Trophoblast cell (in vitro differentiated cells and primary cell): ENCODE data around the gene G3BP2.
"Not testable (repeated sequence)": the region's sequence is repeated elsewhere in the genome, so short reads cannot be mapped to it uniquely, and the experiment has no call there.

ENCODE experiments used
- DNase-seq, 2 donors: peaks; one replicate each; pipeline ENCODE4 v3.0.0-alpha.2; 2016
- H2AFZ ChIP-seq: 2 replicates; pipeline ENCODE4 v1.6.1; 2013; ENCODE audit warnings: low read length, moderate library complexity, mild to moderate bottlenecking; ENCODE audit not compliant: insufficient read depth, poor library complexity
- H2AK5ac ChIP-seq: 2 replicates; pipeline ENCODE4 v1.6.1; 2013; ENCODE audit warnings: mild to moderate bottlenecking, low read length
- H2BK120ac ChIP-seq: 2 replicates; pipeline ENCODE4 v1.6.1; 2013; ENCODE audit warnings: low read length, mild to moderate bottlenecking, moderate library complexity; ENCODE audit not compliant: insufficient read depth, poor library complexity
- H2BK12ac ChIP-seq: 2 replicates; pipeline ENCODE4 v1.6.1; 2013; ENCODE audit warnings: mild to moderate bottlenecking, low read length, moderate library complexity
- H2BK5ac ChIP-seq: 2 replicates; pipeline ENCODE4 v1.6.1; 2013; ENCODE audit warnings: low read length, low read depth, moderate library complexity, mild to moderate bottlenecking; ENCODE audit not compliant: poor library complexity
- H3K14ac ChIP-seq: 2 replicates; pipeline ENCODE4 v1.6.1; 2013; ENCODE audit warnings: mild to moderate bottlenecking, low read length
- H3K18ac ChIP-seq: 2 replicates; pipeline ENCODE4 v1.6.1; 2013; ENCODE audit warnings: mild to moderate bottlenecking, low read length
- H3K23ac ChIP-seq: 2 replicates; pipeline ENCODE4 v1.6.1; 2013; ENCODE audit warnings: low read length
- H3K27ac ChIP-seq: 2 replicates; pipeline ENCODE4 v1.5.1; 2013; ENCODE audit warnings: low read depth, mild to moderate bottlenecking, inconsistent platforms, low read length, moderate library complexity
- H3K27me3 ChIP-seq: 2 replicates; pipeline ENCODE4 v1.6.1; 2013; ENCODE audit warnings: inconsistent platforms, mild to moderate bottlenecking, low read length, moderate library complexity; ENCODE audit not compliant: insufficient read depth
- H3K36me3 ChIP-seq, 2 experiments: 1 replicate in 1 of 2; 2 replicates in 1 of 2; pipeline ENCODE4 v1.6.1; 2013; ENCODE audit warnings: low read length in 2 of 2, mild to moderate bottlenecking in 2 of 2, moderate library complexity in 1 of 2; ENCODE audit not compliant: insufficient read depth in 2 of 2, control insufficient read depth in 1 of 2
- H3K4ac ChIP-seq: 2 replicates; pipeline ENCODE4 v1.6.1; 2013; ENCODE audit warnings: low read depth, mild to moderate bottlenecking, low read length, moderate library complexity
- H3K4me1 ChIP-seq, 2 experiments: 1 replicate in 1 of 2; 2 replicates in 1 of 2; pipeline ENCODE4 v1.6.1; 2013; ENCODE audit warnings: low read length in 2 of 2, mild to moderate bottlenecking in 2 of 2, moderate library complexity in 1 of 2; ENCODE audit not compliant: insufficient read depth in 2 of 2, control insufficient read depth in 1 of 2
- H3K4me2 ChIP-seq: 2 replicates; pipeline ENCODE4 v1.6.1; 2013; ENCODE audit warnings: inconsistent platforms, mild to moderate bottlenecking, low read length, moderate library complexity
- H3K4me3 ChIP-seq: 2 replicates; pipeline ENCODE4 v1.5.1; 2013; ENCODE audit warnings: mild to moderate bottlenecking, low read depth, low read length, inconsistent platforms
- H3K79me1 ChIP-seq: one replicate; pipeline ENCODE4 v1.6.1; 2013; ENCODE audit warnings: low read length
- H3K79me2 ChIP-seq: 2 replicates; pipeline ENCODE4 v1.6.1; 2013; ENCODE audit warnings: low read length, mild to moderate bottlenecking; ENCODE audit not compliant: control insufficient read depth, insufficient read depth, poor library complexity
- H3K9ac ChIP-seq: 2 replicates; pipeline ENCODE4 v1.6.1; 2013; ENCODE audit warnings: mild to moderate bottlenecking, low read length
- H3K9me3 ChIP-seq: 2 replicates; pipeline ENCODE4 v1.6.1; 2013; ENCODE audit warnings: low read depth, mild to moderate bottlenecking, control low read depth, inconsistent platforms, low read length; ENCODE audit not compliant: insufficient read depth
- H4K12ac ChIP-seq: 2 replicates; pipeline ENCODE4 v1.6.1; 2013; ENCODE audit warnings: low read depth, mild to moderate bottlenecking, low read length, moderate library complexity
- H4K8ac ChIP-seq: 2 replicates; pipeline ENCODE4 v1.6.1; 2013; ENCODE audit warnings: low read depth, mild to moderate bottlenecking, low read length, moderate library complexity
- H4K91ac ChIP-seq: one replicate; pipeline ENCODE4 v1.6.1; 2013; ENCODE audit warnings: low read depth, mild to moderate bottlenecking, low read length, moderate library complexity
- WGBS: extraction: QIAGEN DNeasy Blood & Tissue Kit; methylation state at CpG from one replicate; pipeline ENCODE4 v1.1.7; 2013; ENCODE audit warnings: missing lambda C conversion rate; ENCODE audit not compliant: insufficient read length, insufficient coverage; ENCODE audit errors: extremely low coverage; 5-methylcytosine and 5-hydroxymethylcytosine counted together

Gene G3BP2

DNA sequence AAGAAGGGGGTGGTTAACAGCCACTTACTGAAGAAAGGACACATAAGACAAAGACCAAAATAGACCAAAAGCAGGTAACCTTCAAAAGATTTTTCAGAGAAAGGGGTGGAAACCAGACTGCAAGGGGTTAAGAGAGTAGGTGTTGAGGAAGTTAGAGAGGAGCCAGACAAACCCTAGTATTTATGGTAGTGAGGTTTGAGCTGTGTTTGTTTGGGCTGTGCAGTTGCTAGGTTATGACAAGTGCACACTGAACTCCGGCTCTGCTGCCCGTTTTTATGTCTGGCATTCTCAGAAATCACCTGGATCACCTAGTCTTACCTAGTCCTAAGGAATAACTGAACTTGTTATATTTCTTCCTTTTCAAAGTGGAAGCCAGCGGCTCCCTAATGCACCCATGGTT is 22.9 kb upstream of the G3BP2 start:
- Histone ChIP-seq H3K18ac (no peak overlapping the region), H2AK5ac (no peak overlapping the region), H3K79me1 (no peaks in the 10 kb centered on the region), H3K4me3 (no peak overlapping the region), H4K8ac (no peak overlapping the region), H3K14ac (no peak overlapping the region), H3K4me2 (no peak overlapping the region), H3K79me2 (no peaks in the 10 kb centered on the region), H2AFZ (no peak overlapping the region), H3K9ac (no peak overlapping the region), H2BK120ac (no peak overlapping the region), H3K4ac (no peak overlapping the region), H4K12ac (no peak overlapping the region), H3K36me3 (no peaks in the 10 kb centered on the region), H4K91ac (no peak overlapping the region), H3K4me1 (peaks cover 3 to 4% of the 10 kb centered on the region in 2 experiments), H3K23ac (no peak overlapping the region), H3K9me3 (no peaks in the 10 kb centered on the region), H2BK12ac (no peak overlapping the region), H3K27ac (no peak overlapping the region), H3K27me3 (no peaks in the 10 kb centered on the region), H2BK5ac (no peak overlapping the region)
- WGBS: no CpG with 5 or more reads among the region's 3 CpGs
- DNase-seq: no peak

DNA sequence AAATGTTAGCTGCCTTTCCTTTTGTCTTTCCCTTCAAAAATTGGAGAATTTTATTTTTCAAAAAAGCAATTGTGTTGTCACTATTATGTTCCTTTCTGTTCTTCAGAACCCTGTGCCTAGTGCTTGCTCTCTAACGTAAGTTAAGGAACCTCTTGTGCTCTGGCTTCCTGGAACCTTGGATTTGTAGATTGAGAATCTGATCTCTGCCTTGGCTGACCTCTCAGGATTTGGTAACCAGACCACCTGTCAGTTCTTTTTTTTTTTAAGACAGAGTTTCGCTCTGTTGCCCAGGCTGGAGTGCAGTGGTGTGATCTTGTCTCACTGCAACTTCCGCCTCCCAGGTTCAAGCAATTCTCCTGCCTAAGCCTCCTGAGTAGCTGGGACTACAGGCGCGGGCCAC is 18.9 kb upstream of the G3BP2 start:
- H3K27me3 ChIP-seq, H3K27ac ChIP-seq, H4K8ac ChIP-seq, H3K4ac ChIP-seq, DNase-seq, H3K4me3 ChIP-seq, H4K91ac ChIP-seq, H2AFZ ChIP-seq, H3K14ac ChIP-seq, H3K79me2 ChIP-seq, H3K18ac ChIP-seq, H3K4me1 ChIP-seq, H3K36me3 ChIP-seq, H3K9ac ChIP-seq, H2BK120ac ChIP-seq, H2BK5ac ChIP-seq, H3K4me2 ChIP-seq, H2BK12ac ChIP-seq, H2AK5ac ChIP-seq, H4K12ac ChIP-seq, H3K23ac ChIP-seq, H3K79me1 ChIP-seq, H3K9me3 ChIP-seq: not testable (repeated sequence)
- WGBS: no CpG with 5 or more reads among the region's 5 CpGs

DNA sequence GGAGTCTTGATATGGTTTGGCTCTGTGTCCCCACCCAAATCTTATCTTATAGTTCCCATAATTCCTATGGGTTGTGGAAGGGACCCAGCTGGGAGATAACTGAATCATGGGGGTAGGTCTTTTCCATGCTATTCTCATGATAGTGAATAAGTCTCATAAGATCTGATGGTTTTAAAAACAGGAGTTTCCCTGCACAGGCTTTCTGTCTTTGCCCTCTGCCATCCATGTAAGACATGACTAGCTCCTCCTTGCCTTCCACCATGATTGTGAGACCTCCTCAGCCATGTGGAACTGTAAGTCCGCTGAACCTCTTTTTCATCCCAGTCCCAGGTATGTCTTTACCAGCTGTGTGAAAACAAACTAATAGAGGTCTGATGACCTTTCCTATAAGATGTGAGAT is 13.9 kb upstream of the G3BP2 start:
- not testable (repeated sequence) for H4K8ac ChIP-seq, H2BK120ac ChIP-seq, H4K91ac ChIP-seq, H2BK12ac ChIP-seq, H4K12ac ChIP-seq, H3K79me2 ChIP-seq, H3K9me3 ChIP-seq, H3K27me3 ChIP-seq, H3K4me1 ChIP-seq, H3K4me3 ChIP-seq, H3K27ac ChIP-seq, DNase-seq, H3K36me3 ChIP-seq, H2AFZ ChIP-seq, H3K4ac ChIP-seq, H2BK5ac ChIP-seq, H3K79me1 ChIP-seq, H3K9ac ChIP-seq, H3K14ac ChIP-seq, H3K18ac ChIP-seq, H3K23ac ChIP-seq, H3K4me2 ChIP-seq, H2AK5ac ChIP-seq
- WGBS: no CpG with 5 or more reads among the region's 1 CpG

DNA sequence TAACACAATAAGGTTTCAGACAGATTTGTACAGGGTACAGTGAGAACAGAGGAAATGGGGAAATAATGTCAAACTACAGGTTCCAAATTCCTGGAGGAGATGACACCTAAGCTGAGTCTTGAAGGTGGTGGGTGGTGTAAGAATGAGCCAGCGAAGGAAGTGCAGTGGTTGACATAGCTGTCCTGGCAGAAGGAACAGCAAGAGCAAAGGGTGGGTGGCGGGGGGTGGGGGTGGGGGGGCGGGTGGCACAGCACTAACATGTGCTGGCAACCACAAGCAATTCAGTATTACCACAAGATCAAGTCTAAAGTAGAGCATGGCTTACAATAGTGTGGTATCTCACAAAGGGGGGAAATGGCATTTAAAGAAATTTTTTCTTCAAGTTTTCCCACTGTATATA is 13.1 kb upstream of the G3BP2 start:
- H3K4me2 ChIP-seq: no peak overlapping the region
- no CpG with 5 or more reads among the region's 3 CpGs for WGBS
- no peak overlapping the region for H4K12ac ChIP-seq
- no peak for DNase-seq
- H4K8ac ChIP-seq: no peak overlapping the region
- no peak overlapping the region for H4K91ac ChIP-seq
- H3K36me3 ChIP-seq: peaks cover 0 to 5% of the 10 kb centered on the region in 2 experiments
- H3K27ac ChIP-seq: no peak overlapping the region
- H3K4me3 ChIP-seq: no peak overlapping the region
- H2BK12ac ChIP-seq: no peak overlapping the region
- no peak overlapping the region for H3K23ac ChIP-seq
- no peak overlapping the region for H3K18ac ChIP-seq
- no peaks in the 10 kb centered on the region for H3K27me3 ChIP-seq
- no peaks in the 10 kb centered on the region for H3K79me2 ChIP-seq
- no peak overlapping the region for H2AK5ac ChIP-seq
- H3K4ac ChIP-seq: no peak overlapping the region
- H3K79me1 ChIP-seq: no peaks in the 10 kb centered on the region
- H2BK120ac ChIP-seq: no peak overlapping the region
- H3K9ac ChIP-seq: no peak overlapping the region
- no peak overlapping the region for H2AFZ ChIP-seq
- no peaks in the 10 kb centered on the region for H3K4me1 ChIP-seq
- H3K9me3 ChIP-seq: peaks cover 3% of the 10 kb centered on the region
- H3K14ac ChIP-seq: no peak overlapping the region
- H2BK5ac ChIP-seq: no peak overlapping the region
